Psoas muscle (tissue), 8 donors: ENCODE results near the gene HOMER2. TPM values are rescaled to one million over a fixed set of nuclear protein-coding genes. Genes with fewer than 3 reads are reported as not detected.

Experiments used
- ATAC-seq, 4 donors: fragments of 200-7000 bp; cut with Tn5 transposase; one replicate each; pipeline ENCODE4 v1.9.1; 2020; ENCODE audit warnings: moderate library complexity in 3 of 4, mild to moderate bottlenecking in 2 of 4
- DNase-seq, 2 donors: peaks; one replicate each; pipeline ENCODE4 v3.0.0-alpha.2; 2020
- H3K27ac ChIP-seq: fragments of 200-600 bp; one replicate; pipeline ENCODE4 v1.8.0; 2022
- H3K27me3 ChIP-seq, 3 donors: fragments of 200-600 bp in 1 of 3; one replicate each; pipeline versions ENCODE4 v1.6.1 to v1.8.0; 2013 to 2022; ENCODE audit warnings: low read length in 2 of 3, mild to moderate bottlenecking in 2 of 3, moderate library complexity in 1 of 3; ENCODE audit not compliant: insufficient read depth in 3 of 3
- H3K36me3 ChIP-seq, 2 donors: fragments of 200-600 bp in 1 of 2; one replicate each; pipeline versions ENCODE4 v1.6.1 to v1.8.0; 2013 to 2022; ENCODE audit warnings: low read depth in 1 of 2, mild to moderate bottlenecking in 1 of 2, moderate library complexity in 1 of 2; ENCODE audit not compliant: insufficient read depth in 1 of 2
- H3K4me1 ChIP-seq: fragments of 200-600 bp; one replicate; pipeline ENCODE4 v1.8.0; 2022
- H3K4me3 ChIP-seq: fragments of 200-600 bp; one replicate; pipeline ENCODE4 v1.8.0; 2022; ENCODE audit warnings: mild to moderate bottlenecking
- H3K9me3 ChIP-seq: fragments of 200-600 bp; one replicate; pipeline ENCODE4 v1.8.0; 2022
- CTCF ChIP-seq: fragments of 200-600 bp; IDR thresholded peaks from one replicate; pipeline ENCODE4 v1.8.0; 2022; ENCODE audit warnings: antibody characterized with exemption
- WGBS, 3 donors: extraction: QIAGEN DNeasy Blood & Tissue Kit; methylation state at CpG; one replicate each; pipeline versions ENCODE4 v1.1.6 to v1.1.7; 2013; 5-methylcytosine and 5-hydroxymethylcytosine counted together
- intact Hi-C, 2 donors: fragments of 100-400 bp; cut with DNase I; formaldehyde crosslinking; loops; one replicate each; pipeline versions ENCODE4 v1.11.0 to v1.14.2; 2022
- polyA plus RNA-seq, 3 donors: library from polyadenylated mRNA; stranded (reverse); fragments of 200-250 nt; gene quantifications; one replicate each; pipeline ENCODE4 v1.2.3, GENCODE V29; 2013
- total RNA-seq, 4 donors: library from RNA; stranded (reverse); fragmentation: NEBNext Ultra II Directional in 2 of 4; extraction: Animal tissue kit (Norgen Biotek cat#: 25700) in 2 of 4; gene quantifications; one replicate each; pipeline versions ENCODE4 v1.2.1 to v1.2.4, GENCODE V29; 2021 to 2023
- donor health status: healthy with polysubstance abuse.
- donor health status: DM: no; HTN: no; CAD: no; lungs with moderate emphysema.
- donor health status: Bipolar disorder and iron deficiency.
- donor health status: healthy.
- donor health status: DM: yes; HTN: yes; CAD: no.
- donor health status: DM: no; HTN: no; CAD: no.
- donor health status: DM: no; HTN: no; CAD: no.
- donor health status: DM: yes; HTN: yes; CAD: no.

Gene HOMER2
- total and polyA plus RNA-seq, 7 donors = 27.2 to 119 (median 53.9) TPM

- ATAC-seq (no peak), DNase-seq (no peak)
- WGBS, 3 donors = 60 to 77% (median 68%) methylated on average over 2 of the region's 2 CpGs
- no peaks in the 10 kb centered on the region for H3K27me3 ChIP-seq
- H3K4me3 ChIP-seq = no peak overlapping the region
- no peak for TF ChIP-seq CTCF
- H3K4me1 ChIP-seq = peaks cover 49% of the 10 kb centered on the region
- no peak overlapping the region for H3K27ac ChIP-seq
- intact Hi-C loops = no loop called here
- H3K36me3 ChIP-seq = no peaks in the 10 kb centered on the region
- H3K9me3 ChIP-seq = no peaks in the 10 kb centered on the region
These were observed 38.1 kb downstream of the HOMER2 start for GRCh38 chr15:82914396-82914795.

- Histone ChIP-seq H3K36me3 (no peaks in the 10 kb centered on the region), H3K27me3 (no peaks in the 10 kb centered on the region), H3K4me1 (peaks cover 20% of the 10 kb centered on the region), H3K4me3 (no peak overlapping the region), H3K27ac (no peak overlapping the region), H3K9me3 (no peaks in the 10 kb centered on the region)
- 89 to 96% (median 93%) methylated on average over 4 of the region's 4 CpGs for WGBS, 3 donors
- intact Hi-C loops = no loop called here
- DNase-seq (no peak), ATAC-seq (no peak)
- TF ChIP-seq CTCF = no peak
These were observed 41.1 kb downstream of the HOMER2 start for GRCh38 chr15:82911458-82911857.

- Histone ChIP-seq H3K4me1 (peaks cover 12% of the 10 kb centered on the region), H3K36me3 (no peaks in the 10 kb centered on the region), H3K9me3 (no peaks in the 10 kb centered on the region), H3K27ac (no peak overlapping the region), H3K4me3 (no peak overlapping the region), H3K27me3 (no peaks in the 10 kb centered on the region)
- ATAC-seq (no peak), DNase-seq (no peak)
- intact Hi-C loops = no loop called here
- WGBS, 3 donors = 56 to 75% (median 59%) methylated on average over 4 of the region's 4 CpGs
- no peak for TF ChIP-seq CTCF
These were observed 41.8 kb downstream of the HOMER2 start for GRCh38 chr15:82910721-82911120.

GRCh38 chr15:82909080-82909815, 43.3 kb downstream of the HOMER2 start:
- Histone ChIP-seq H3K9me3 (no peaks in the 10 kb centered on the region), H3K27me3 (no peaks in the 10 kb centered on the region), H3K36me3 (no peaks in the 10 kb centered on the region), H3K27ac (no peak overlapping the region), H3K4me3 (no peak overlapping the region), H3K4me1 (peaks cover 17% of the 10 kb centered on the region)
- no peak for ATAC-seq
- intact Hi-C loops = no loop called here
- no peak for TF ChIP-seq CTCF
- 91 to 96% (median 91%) methylated on average over 6 of the region's 6 CpGs for WGBS, 3 donors
- DNase-seq = no peak

- ATAC-seq = no peak
- Histone ChIP-seq H3K4me1 (peaks cover 9% of the 10 kb centered on the region), H3K27me3 (no peaks in the 10 kb centered on the region), H3K9me3 (no peaks in the 10 kb centered on the region), H3K27ac (no peak overlapping the region), H3K36me3 (no peaks in the 10 kb centered on the region), H3K4me3 (no peak overlapping the region)
- intact Hi-C loops = no loop called here
- no peak for DNase-seq
- TF ChIP-seq CTCF = no peak
- 91 to 100% (median 96%) methylated on average over 1 of the region's 1 CpG for WGBS, 3 donors
These were observed 45.2 kb downstream of the HOMER2 start for GRCh38 chr15:82907350-82907749.
